ENCODE measurements around the gene DPEP3.
"Not testable (repeated sequence)": the region's sequence is repeated elsewhere in the genome, so short reads cannot be mapped to it uniquely, and the experiment has no call there.

Gene DPEP3

GRCh38 chr16:67993207-67994039 lies 13.1 kb upstream of the DPEP3 start:
- peak; percentile 87 to 95 (median 92) for DNase-seq

GRCh38 chr16:67992661-67993206 lies 12.4 kb upstream of the DPEP3 start:
- DNase-seq, result no peak

GRCh38 chr16:67990018-67990386 lies 9.7 kb upstream of the DPEP3 start:
- DNase-seq, result no peak

GRCh38 chr16:67989322-67990017 lies 9.2 kb upstream of the DPEP3 start:
- DNase-seq, result no peak

- no peak for DNase-seq
Measured at GRCh38 chr16:67988675-67989074, 8.4 kb upstream of the DPEP3 start.

- DNase-seq, result no peak
Measured at GRCh38 chr16:67987460-67988160, 7.3 kb upstream of the DPEP3 start.

- no peak for DNase-seq
Measured at GRCh38 chr16:67986949-67987348, 6.7 kb upstream of the DPEP3 start.

- DNase-seq, result no peak
Measured at GRCh38 chr16:67982011-67982696, 1.9 kb upstream of the DPEP3 start.

GRCh38 chr16:67977469-67978227 lies 2.7 kb downstream of the DPEP3 start:
- no peak for DNase-seq

GRCh38 chr16:67977005-67977404 lies 3.3 kb downstream of the DPEP3 start:
- no peak for DNase-seq

- no peak for DNase-seq
Measured at GRCh38 chr16:67976205-67976604, 4.1 kb downstream of the DPEP3 start.

GRCh38 chr16:67975321-67976105 lies 4.8 kb downstream of the DPEP3 start:
- DNase-seq, result no peak

GRCh38 chr16:67972285-67972684 lies 8.0 kb downstream of the DPEP3 start:
- not testable (repeated sequence) for DNase-seq

GRCh38 chr16:67971111-67971510 lies 9.2 kb downstream of the DPEP3 start:
- DNase-seq, result no peak

- no peak for DNase-seq
Measured at GRCh38 chr16:67969254-67970039, 10.9 kb downstream of the DPEP3 start.

GRCh38 chr16:67968400-67969253 lies 11.7 kb downstream of the DPEP3 start, which contains the start of gene SLC12A4:
Gene SLC12A4, minus strand, starts transcription at chr16:67968637. Its CDS starts 84 bp downstream, at chr16:67968553.
- peak; percentile 77 to 92 (median 82) for DNase-seq

- DNase-seq, result peak; percentile 40 to 67 (median 44)
Measured at GRCh38 chr16:67967958-67968399, 12.3 kb downstream of the DPEP3 start.

- DNase-seq, result peak in 1 of 4 experiments; percentile 22
Measured at GRCh38 chr16:67967183-67967957, 12.9 kb downstream of the DPEP3 start.
